HEK293 (cell line): ENCODE results near the gene DVL1.

Source experiments
- CTCF ChIA-PET: fragments of 350-600 bp; formaldehyde crosslinking; extraction: SDS; loops from one replicate; lab custom pipeline; 2021; ENCODE audit warnings: antibody characterized with exemption; lab: Yijun Ruan, JAX
- POLR2A ChIA-PET: fragments of 300-600 bp; formaldehyde crosslinking; extraction: SDS; loops from one replicate; lab custom pipeline; 2020; ENCODE audit warnings: antibody characterized with exemption, inconsistent platforms; lab: Yijun Ruan, JAX
- H3K27ac ChIP-seq: fragments of 200-500 bp; sonication (Bioruptor generic); 2 replicates; pipeline ENCODE4 v1.5.1; 2014; ENCODE audit warnings: low read depth, low read length, control low read depth, inconsistent platforms; ENCODE audit errors: extremely low read depth
- H3K36me3 ChIP-seq, 2 experiments: fragments of 200-500 bp in 1 of 2; sonication (Bioruptor generic) in 1 of 2; 1 replicate in 1 of 2; 2 replicates in 1 of 2; pipeline ENCODE4 v1.5.1; 2014 to 2017; ENCODE audit warnings: inconsistent platforms in 2 of 2, low read length in 2 of 2; ENCODE audit not compliant: control insufficient read depth in 2 of 2, insufficient read depth in 1 of 2
- H3K4me1 ChIP-seq: fragments of 200-500 bp; sonication (Bioruptor generic); 2 replicates; pipeline ENCODE4 v1.5.1; 2014; ENCODE audit warnings: mild to moderate bottlenecking, low read length, inconsistent platforms; ENCODE audit not compliant: control insufficient read depth, insufficient read depth
- H3K4me3 ChIP-seq: 2 replicates; pipeline ENCODE4 v1.5.1; 2011; ENCODE audit warnings: low read depth, mild to moderate bottlenecking, control low read depth, low read length, moderate library complexity
- H3K9me3 ChIP-seq: fragments of 200-500 bp; sonication (Bioruptor generic); 2 replicates; pipeline ENCODE4 v1.5.1; 2014; ENCODE audit warnings: low read depth, low read length, inconsistent platforms; ENCODE audit not compliant: control insufficient read depth, insufficient read depth
- BCL11A ChIP-seq: fragments of 450-650 bp; formaldehyde crosslinking; IDR thresholded peaks from 2 replicates; pipeline ENCODE4 v1.5.1; 2016; ENCODE audit warnings: low read depth, missing biosample characterization, missing genetic modification characterization
- BCL11B ChIP-seq: fragments of 450-650 bp; formaldehyde crosslinking; IDR thresholded peaks from 2 replicates; pipeline ENCODE4 v1.5.1; 2016; ENCODE audit warnings: low read depth, missing biosample characterization, missing genetic modification characterization
- EGR2 ChIP-seq: fragments of 450-650 bp; formaldehyde crosslinking; IDR thresholded peaks from 2 replicates; pipeline ENCODE4 v1.5.1; 2016; ENCODE audit warnings: low read depth, missing biosample characterization, missing genetic modification characterization
- GLIS1 ChIP-seq: fragments of 450-650 bp; formaldehyde crosslinking; IDR thresholded peaks from 2 replicates; pipeline ENCODE4 v1.5.1; 2016; ENCODE audit warnings: missing biosample characterization, missing genetic modification characterization
- GLIS2 ChIP-seq: fragments of 450-650 bp; formaldehyde crosslinking; IDR thresholded peaks from 2 replicates; pipeline ENCODE4 v1.5.1; 2016; ENCODE audit warnings: missing biosample characterization, missing genetic modification characterization
- OVOL3 ChIP-seq: fragments of 450-650 bp; formaldehyde crosslinking; IDR thresholded peaks from 2 replicates; pipeline ENCODE4 v1.5.1; 2016; ENCODE audit warnings: missing biosample characterization, missing genetic modification characterization
- ZNF19 ChIP-seq: fragments of 450-650 bp; formaldehyde crosslinking; IDR thresholded peaks from 2 replicates; pipeline ENCODE4; 2016; ENCODE audit warnings: missing biosample characterization, missing genetic modification characterization, low read depth
- ZNF223 ChIP-seq: fragments of 450-650 bp; formaldehyde crosslinking; IDR thresholded peaks from 2 replicates; pipeline ENCODE4 v1.5.1; 2016; ENCODE audit warnings: missing biosample characterization, missing genetic modification characterization
- ZNF292 ChIP-seq: fragments of 450-650 bp; formaldehyde crosslinking; IDR thresholded peaks from 2 replicates; pipeline ENCODE4 v1.5.1; 2016; ENCODE audit warnings: low read depth, missing biosample characterization, missing genetic modification characterization, borderline replicate concordance
- ZNF350 ChIP-seq: fragments of 450-650 bp; formaldehyde crosslinking; IDR thresholded peaks from 2 replicates; pipeline ENCODE4 v1.5.0; 2017; ENCODE audit warnings: missing biosample characterization, mild to moderate bottlenecking, missing genetic modification characterization
- ZNF555 ChIP-seq: fragments of 450-650 bp; formaldehyde crosslinking; conservative IDR thresholded peaks from 2 replicates; pipeline ENCODE4 v1.5.1; 2017; ENCODE audit warnings: missing biosample characterization, mild to moderate bottlenecking, missing genetic modification characterization, inconsistent platforms
- ZNF610 ChIP-seq: fragments of 450-650 bp; formaldehyde crosslinking; IDR thresholded peaks from 2 replicates; pipeline ENCODE4 v1.5.1; 2016; ENCODE audit warnings: missing biosample characterization, missing genetic modification characterization, borderline replicate concordance
- TF ChIP-seq, protein P1 (sequence below): IDR thresholded peaks from 2 replicates; pipeline ENCODE4 v1.6.1; 2011; ENCODE audit warnings: mild to moderate bottlenecking, low read depth, low read length, borderline replicate concordance
- TF ChIP-seq, protein P2 (sequence below): fragments of 450-650 bp; formaldehyde crosslinking; optimal IDR thresholded peaks from 2 replicates; pipeline ENCODE3; 2016; ENCODE audit warnings: missing biosample characterization, mild to moderate bottlenecking, missing genetic modification characterization

The DVL1 gene

DNA sequence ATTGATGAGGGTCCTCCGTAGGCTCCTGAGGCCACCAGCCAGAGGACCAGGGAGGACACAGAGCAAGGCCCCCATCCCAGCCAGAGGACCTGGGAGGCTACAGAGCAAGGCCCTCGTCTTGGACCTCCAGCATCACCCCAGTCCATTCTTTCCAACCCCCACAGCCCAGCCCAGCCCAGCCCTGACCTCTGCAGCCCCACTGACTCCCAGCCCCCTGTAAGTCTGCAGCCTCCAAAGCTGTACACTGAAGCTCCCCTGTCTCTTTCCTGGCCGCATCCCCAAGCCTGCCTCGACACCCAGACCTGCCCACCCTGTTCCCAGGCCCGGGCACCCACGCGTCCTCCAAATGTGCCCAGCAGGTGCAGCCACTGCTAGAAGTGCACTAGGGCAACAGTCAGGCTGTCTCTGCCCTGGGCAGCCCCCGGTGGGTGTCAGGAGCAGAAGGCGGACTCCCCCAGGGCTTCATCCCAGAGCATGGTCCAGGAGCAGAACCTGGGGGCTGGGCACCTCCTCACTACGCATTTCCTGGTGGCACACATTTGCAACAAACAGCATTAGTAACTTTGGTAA lies 2.1 kb downstream of the DVL1 start:
- H3K27ac ChIP-seq, result peak overlapping the region; percentile 87
- H3K4me3 ChIP-seq, result peak overlapping the region; percentile 64
- CTCF ChIA-PET, result interaction anchor here (1.0 to 3.5 kb wide), 2 partner anchors 22 to 25 kb away, joined by 7 to 18 read pairs; no protein-coding TSS in a partner anchor

DNA sequence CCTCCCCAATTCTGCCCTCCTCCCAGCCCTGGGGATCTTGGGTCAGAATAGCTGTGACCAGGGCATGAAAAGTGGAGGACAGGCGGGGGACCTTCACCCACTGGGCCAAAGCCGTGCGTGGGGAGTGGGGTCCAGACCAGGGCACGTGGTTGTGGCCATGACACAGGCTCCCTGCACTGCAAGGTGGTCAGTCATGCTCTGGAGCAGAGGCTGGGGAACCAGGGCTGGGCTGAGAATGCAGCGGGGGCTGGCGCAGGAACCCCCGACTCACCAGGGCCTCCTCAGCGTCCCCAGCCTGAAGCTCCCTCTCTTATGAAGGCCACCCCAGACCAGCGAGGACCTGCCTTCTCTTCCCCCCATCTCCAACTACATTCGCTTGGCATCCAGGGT lies 2.7 kb downstream of the DVL1 start:
- peaks cover 7% of the 10 kb centered on the region for H3K4me1 ChIP-seq
- H3K9me3 ChIP-seq, result no peaks in the 10 kb centered on the region
- no peak for TF ChIP-seq ZNF610 (tag by site-specific recombination)
- TF ChIP-seq OVOL3 (tag by site-specific recombination), result no peak
- ChIA-PET POLR2A (interaction anchor here (1.0 kb wide), 1 partner anchor 10 kb away, joined by 3 read pairs; no protein-coding TSS in a partner anchor), CTCF (interaction anchor here (3.5 kb wide), 1 partner anchor 26 kb away, joined by 18 read pairs; no protein-coding TSS in a partner anchor)
- H3K27ac ChIP-seq, result no peak overlapping the region
- no peak overlapping the region for H3K4me3 ChIP-seq
- H3K36me3 ChIP-seq, result peaks cover 0 to 32% of the 10 kb centered on the region in 2 experiments; a peak in 2 of 3 replicates

More for the DNA sequence above, 2.1 kb downstream of the DVL1 start:
- H3K36me3 ChIP-seq, result peaks cover 0 to 26% of the 10 kb centered on the region in 2 experiments; a peak in 1 of 3 replicates
- no peaks in the 10 kb centered on the region for H3K9me3 ChIP-seq
- peaks cover 7% of the 10 kb centered on the region for H3K4me1 ChIP-seq
- TF ChIP-seq EGR2 (tag by site-specific recombination) (0 out of 2 replicates have a peak, but pooled peaks have one; percentile 33), BCL11A (tag by site-specific recombination) (0 out of 2 replicates have a peak, but pooled peaks have one; percentile 4), GLIS2 (peak; percentile 33; the same call in 1 of the 2 replicates), ZNF19 (no peak), ZNF350 (tag by site-specific recombination) (no peak)
- TF ChIP-seq, all 188 proteins: peak for 3
- POLR2A ChIA-PET, result interaction anchor here (1.0 to 1.6 kb wide), 4 partner anchors 10 to 52 kb away, joined by 3 to 8 read pairs (median 4); partner anchors contain the start of genes AURKAIP1 and CCNL2

DNA sequence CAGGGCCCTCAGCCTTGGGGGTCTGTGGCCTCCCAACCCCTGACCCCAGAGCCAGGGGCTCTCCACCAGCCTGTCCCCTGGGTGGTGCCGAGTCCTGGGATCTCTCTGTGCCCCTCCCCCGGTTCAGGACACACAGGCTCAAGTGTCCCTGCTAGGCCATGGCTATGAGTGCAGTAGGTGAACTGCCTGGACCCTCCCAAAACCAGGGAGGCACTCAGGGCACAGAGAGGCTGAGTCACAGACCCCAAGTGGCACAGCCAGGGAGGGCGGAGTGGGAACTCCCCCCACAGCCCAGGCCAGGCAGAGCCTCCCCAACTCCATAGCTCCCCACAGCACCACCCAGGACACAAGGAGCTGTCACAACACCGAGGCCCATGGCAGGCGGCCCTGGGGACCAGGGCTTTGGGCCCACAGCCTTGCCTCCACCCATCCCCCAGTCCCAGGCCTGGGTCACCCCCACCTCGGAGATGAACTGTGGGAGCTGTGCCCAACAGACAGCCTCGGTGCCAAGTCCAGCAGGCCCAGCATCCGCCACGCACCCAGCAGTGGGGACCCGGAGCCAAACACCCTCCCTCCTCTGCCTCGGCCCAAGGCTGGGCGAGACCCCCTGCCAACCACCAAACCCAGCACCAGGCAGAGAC lies 3.2 kb downstream of the DVL1 start:
- Histone ChIP-seq H3K27ac (no peak overlapping the region), H3K4me3 (no peak overlapping the region), H3K4me1 (peaks cover 7% of the 10 kb centered on the region), H3K36me3 (peaks cover 0 to 37% of the 10 kb centered on the region in 2 experiments; a peak in 2 of 3 replicates), H3K9me3 (no peaks in the 10 kb centered on the region)
- TF ChIP-seq ZNF292 (tag by site-specific recombination) (no peak), GLIS1 (tag by site-specific recombination) (no peak), BCL11A (tag by site-specific recombination) (0 out of 2 replicates have a peak, but pooled peaks have one; percentile 45), GLIS2 (0 out of 2 replicates have a peak, but pooled peaks have one; percentile 6), BCL11B (tag by site-specific recombination) (peak; percentile 51; the same call in 1 of the 2 replicates), ZNF555 (tag by site-specific recombination) (no peak), ZNF223 (tag by site-specific recombination) (peak; percentile 65; the same call in 1 of the 2 replicates)
- TF ChIP-seq, protein P1, sequence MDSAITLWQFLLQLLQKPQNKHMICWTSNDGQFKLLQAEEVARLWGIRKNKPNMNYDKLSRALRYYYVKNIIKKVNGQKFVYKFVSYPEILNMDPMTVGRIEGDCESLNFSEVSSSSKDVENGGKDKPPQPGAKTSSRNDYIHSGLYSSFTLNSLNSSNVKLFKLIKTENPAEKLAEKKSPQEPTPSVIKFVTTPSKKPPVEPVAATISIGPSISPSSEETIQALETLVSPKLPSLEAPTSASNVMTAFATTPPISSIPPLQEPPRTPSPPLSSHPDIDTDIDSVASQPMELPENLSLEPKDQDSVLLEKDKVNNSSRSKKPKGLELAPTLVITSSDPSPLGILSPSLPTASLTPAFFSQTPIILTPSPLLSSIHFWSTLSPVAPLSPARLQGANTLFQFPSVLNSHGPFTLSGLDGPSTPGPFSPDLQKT, result no peak
- TF ChIP-seq, protein P2, sequence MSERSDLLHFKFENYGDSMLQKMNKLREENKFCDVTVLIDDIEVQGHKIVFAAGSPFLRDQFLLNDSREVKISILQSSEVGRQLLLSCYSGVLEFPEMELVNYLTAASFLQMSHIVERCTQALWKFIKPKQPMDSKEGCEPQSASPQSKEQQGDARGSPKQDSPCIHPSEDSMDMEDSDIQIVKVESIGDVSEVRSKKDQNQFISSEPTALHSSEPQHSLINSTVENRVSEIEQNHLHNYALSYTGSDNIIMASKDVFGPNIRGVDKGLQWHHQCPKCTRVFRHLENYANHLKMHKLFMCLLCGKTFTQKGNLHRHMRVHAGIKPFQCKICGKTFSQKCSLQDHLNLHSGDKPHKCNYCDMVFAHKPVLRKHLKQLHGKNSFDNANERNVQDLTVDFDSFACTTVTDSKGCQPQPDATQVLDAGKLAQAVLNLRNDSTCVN, result no peak
- CTCF ChIA-PET, result interaction anchor here (0.5 to 3.5 kb wide), 3 partner anchors 27 to 224 kb away, joined by 3 to 18 read pairs (median 3); no protein-coding TSS in a partner anchor
- POLR2A ChIA-PET, result interaction anchor here (0.6 to 1.0 kb wide), 2 partner anchors 9 to 140 kb away, joined by 3 read pairs; no protein-coding TSS in a partner anchor
